K562 (cell line): ENCODE measurements around the gene TMEM132D.

Source experiments
- CTCF ChIP-seq, 3 experiments: IDR thresholded peaks in 2 of 3; conservative IDR thresholded peaks in 1 of 3; 2 replicates each; pipeline ENCODE4 v1.5.1; 2011 to 2012; ENCODE audit warnings: low read length in 3 of 3, mild to moderate bottlenecking in 3 of 3, control low read depth in 2 of 3, improper control_type of control experiment in 1 of 3, inconsistent platforms in 1 of 3, low read depth in 1 of 3, mixed read lengths in 1 of 3, moderate library complexity in 1 of 3; ENCODE audit not compliant: insufficient read depth in 2 of 3
- DNMT1 ChIP-seq: fragments of 450-650 bp; IDR thresholded peaks from 2 replicates; pipeline ENCODE4 v1.6.1; 2016; ENCODE audit warnings: antibody characterized with exemption, mild to moderate bottlenecking
- EP300 ChIP-seq: IDR thresholded peaks from 2 replicates; pipeline ENCODE4 v1.6.1; 2012; ENCODE audit warnings: low read length, improper control_type of control experiment
- FOXJ3 ChIP-seq: sonication (generic); formaldehyde crosslinking; IDR thresholded peaks from 2 replicates; pipeline ENCODE4 v1.4.0; 2020; ENCODE audit warnings: mild to moderate bottlenecking, missing genetic modification reagents
- MEIS2 ChIP-seq: fragments of 450-650 bp; IDR thresholded peaks from 2 replicates; pipeline ENCODE4 v1.6.1; 2014; ENCODE audit warnings: mild to moderate bottlenecking; ENCODE audit not compliant: partially characterized antibody
- MTA1 ChIP-seq: fragments of 450-650 bp; IDR thresholded peaks from 2 replicates; pipeline ENCODE4 v1.6.1; 2017; ENCODE audit warnings: borderline replicate concordance
- POLR2A ChIP-seq: fragments of 450-650 bp; conservative IDR thresholded peaks from 2 replicates; pipeline ENCODE4 v1.6.1; 2016
- USF1 ChIP-seq: sonication (generic); formaldehyde crosslinking; IDR thresholded peaks from 2 replicates; pipeline ENCODE4 v1.9.0; 2022; ENCODE audit warnings: mild to moderate bottlenecking, missing genetic modification reagents
- ZNF274 ChIP-seq: IDR thresholded peaks from 2 replicates; pipeline ENCODE4 v1.6.1; 2011; ENCODE audit warnings: low read depth, mild to moderate bottlenecking, low read length, moderate library complexity, borderline replicate concordance

GRCh38 chr12:129532707-129533499, 370.9 kb downstream of the TMEM132D start:
- TF ChIP-seq MEIS2, result no peak
- TF ChIP-seq CTCF (IDR thresholded peaks at IDR 0.05 in 2 of 3, conservative IDR thresholded peaks at IDR 0.05 in 1 of 3; ENCODE audit: insufficient read depth in 2 of 3, low read depth in 1 of 3, low read length in 3 of 3), result no peak
- no peak for TF ChIP-seq USF1 (CRISPR knock-in tag)
- no peak for TF ChIP-seq ZNF274
- no peak for TF ChIP-seq FOXJ3
- TF ChIP-seq POLR2A, result no peak
- TF ChIP-seq EP300, result no peak
- no peak for TF ChIP-seq MTA1
- TF ChIP-seq DNMT1, result no peak
